Stimulated activated CD8-positive, alpha-beta memory T cell treated with anti-CD3 and anti-CD28 coated beads, Interleukin-12 subunit alpha, Interleukin-12 subunit beta, amount 100 ng/mL, for 24 hours (primary cell): Measurements from ENCODE around the gene DMP1.

Experiments
- DNase-seq: peaks from one replicate; pipeline ENCODE4 v3.0.0-alpha.2; 2020; ENCODE audit errors: extremely low read depth

Gene DMP1, protein sequence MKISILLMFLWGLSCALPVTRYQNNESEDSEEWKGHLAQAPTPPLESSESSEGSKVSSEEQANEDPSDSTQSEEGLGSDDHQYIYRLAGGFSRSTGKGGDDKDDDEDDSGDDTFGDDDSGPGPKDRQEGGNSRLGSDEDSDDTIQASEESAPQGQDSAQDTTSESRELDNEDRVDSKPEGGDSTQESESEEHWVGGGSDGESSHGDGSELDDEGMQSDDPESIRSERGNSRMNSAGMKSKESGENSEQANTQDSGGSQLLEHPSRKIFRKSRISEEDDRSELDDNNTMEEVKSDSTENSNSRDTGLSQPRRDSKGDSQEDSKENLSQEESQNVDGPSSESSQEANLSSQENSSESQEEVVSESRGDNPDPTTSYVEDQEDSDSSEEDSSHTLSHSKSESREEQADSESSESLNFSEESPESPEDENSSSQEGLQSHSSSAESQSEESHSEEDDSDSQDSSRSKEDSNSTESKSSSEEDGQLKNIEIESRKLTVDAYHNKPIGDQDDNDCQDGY

DNA sequence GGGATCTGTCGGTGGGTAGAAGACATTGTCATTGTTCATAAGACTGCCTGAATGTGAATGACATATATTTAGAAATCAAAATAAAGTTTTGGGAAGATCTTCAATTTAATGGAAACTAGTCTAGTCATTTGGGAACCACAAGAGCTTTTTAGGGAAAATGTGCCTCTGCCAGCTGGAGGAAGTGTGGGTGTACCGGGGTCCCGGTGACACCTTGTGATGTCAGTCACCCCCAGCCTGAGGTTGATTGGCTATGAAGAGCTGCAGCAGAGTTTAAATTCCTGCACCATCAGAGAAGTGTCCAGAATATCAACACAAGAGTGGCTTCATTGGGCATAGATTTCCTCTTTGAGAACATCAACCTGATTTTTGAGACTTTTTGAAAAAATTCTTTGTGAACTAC, at the start of gene DMP1:
TSS of gene DMP1 (plus strand) at position 301 of the 400 bp plus-strand sequence. CDS start 6,213 bp downstream, outside the sequence.
- no peak for DNase-seq

- DNase-seq: no peak
Observed at GRCh38 chr4:87601361-87601760, 48.7 kb upstream of the DMP1 start.

- no peak for DNase-seq
Observed at GRCh38 chr4:87608229-87608628, 41.9 kb upstream of the DMP1 start, which contains the start of gene DSPP. Gene DSPP, plus strand, starts transcription at chr4:87608529. Its CDS starts 2,380 bp downstream, at chr4:87610909.

DNA sequence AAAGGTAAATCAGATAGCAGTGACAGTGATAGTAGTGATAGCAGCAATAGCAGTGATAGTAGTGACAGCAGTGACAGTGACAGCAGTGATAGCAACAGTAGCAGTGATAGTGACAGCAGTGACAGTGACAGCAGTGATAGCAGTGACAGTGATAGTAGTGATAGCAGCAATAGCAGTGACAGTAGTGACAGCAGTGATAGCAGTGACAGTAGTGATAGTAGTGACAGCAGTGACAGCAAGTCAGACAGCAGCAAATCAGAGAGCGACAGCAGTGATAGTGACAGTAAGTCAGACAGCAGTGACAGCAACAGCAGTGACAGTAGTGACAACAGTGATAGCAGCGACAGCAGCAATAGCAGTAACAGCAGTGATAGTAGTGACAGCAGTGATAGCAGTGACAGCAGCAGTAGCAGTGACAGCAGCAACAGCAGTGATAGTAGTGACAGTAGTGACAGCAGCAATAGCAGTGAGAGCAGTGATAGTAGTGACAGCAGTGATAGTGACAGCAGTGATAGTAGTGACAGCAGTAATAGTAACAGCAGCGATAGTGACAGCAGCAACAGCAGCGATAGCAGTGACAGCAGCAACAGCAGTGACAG, 35.7 kb upstream of the DMP1 start:
- DNase-seq: no peak

- DNase-seq: no peak
Observed at GRCh38 chr4:87616268-87616667, 33.8 kb upstream of the DMP1 start.

- no peak for DNase-seq
Observed at GRCh38 chr4:87620086-87620485, 30.0 kb upstream of the DMP1 start.

GRCh38 chr4:87620491-87620890, 29.6 kb upstream of the DMP1 start:
- DNase-seq: no peak

DNA sequence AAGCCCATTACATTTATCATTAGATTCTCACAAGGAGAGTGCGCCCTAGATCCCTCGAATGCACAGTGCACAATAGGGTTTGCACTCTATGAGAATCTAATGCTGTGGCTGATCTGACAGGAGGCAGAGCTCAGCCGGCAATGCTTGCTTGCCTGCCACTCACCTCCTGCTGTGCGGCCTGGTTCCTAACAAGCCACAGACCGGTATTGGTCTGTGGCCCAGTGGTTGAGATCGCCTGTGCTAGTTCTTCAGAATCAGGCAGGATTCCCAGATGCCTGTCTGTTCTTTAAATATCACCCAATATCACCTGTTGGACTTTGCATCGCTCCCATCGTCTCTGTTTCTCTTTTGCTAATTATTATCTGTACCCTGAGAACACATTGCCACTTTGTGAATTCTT, 27.8 kb upstream of the DMP1 start:
- no peak for DNase-seq

GRCh38 chr4:87624698-87625097, 25.4 kb upstream of the DMP1 start:
- no peak for DNase-seq

GRCh38 chr4:87631668-87632067, 18.4 kb upstream of the DMP1 start:
- no peak for DNase-seq

DNA sequence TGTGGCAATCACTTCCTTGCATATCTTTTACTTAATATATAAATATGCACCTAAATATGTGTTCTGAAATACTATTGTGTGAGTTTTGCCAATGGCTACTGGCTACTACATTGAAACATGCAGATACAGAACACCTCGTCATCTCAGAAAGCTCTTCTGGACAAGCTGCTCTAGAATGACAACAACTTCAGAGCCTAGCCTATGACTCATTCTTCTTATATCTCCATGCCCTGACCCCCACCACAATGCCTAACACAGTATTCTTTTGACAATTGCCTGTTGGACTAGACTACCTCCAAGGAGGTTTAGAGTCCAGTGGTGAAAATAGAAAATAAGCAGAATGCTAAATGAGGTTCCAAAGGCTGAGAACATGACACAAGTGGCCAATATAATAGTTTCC, 17.6 kb upstream of the DMP1 start:
- DNase-seq: no peak

DNA sequence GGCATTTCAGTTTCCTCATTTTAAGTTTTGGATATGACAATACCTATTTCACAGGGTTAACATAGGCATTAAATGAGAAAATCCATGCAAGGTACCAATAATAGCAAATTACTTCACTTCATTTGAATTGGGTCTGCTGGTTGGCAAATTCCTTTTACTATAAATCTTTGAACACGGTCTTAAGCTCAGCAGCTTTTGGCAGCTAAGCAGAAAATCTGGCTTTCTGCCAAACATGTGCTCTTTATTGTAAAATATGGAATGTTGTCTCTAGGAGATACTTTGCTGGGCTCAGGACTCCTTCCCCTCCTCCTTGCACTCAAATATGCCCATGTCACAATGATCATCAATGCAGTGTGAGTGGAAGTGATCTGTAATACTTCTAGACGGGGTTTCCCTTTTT, 16.8 kb upstream of the DMP1 start:
- DNase-seq: no peak

DNA sequence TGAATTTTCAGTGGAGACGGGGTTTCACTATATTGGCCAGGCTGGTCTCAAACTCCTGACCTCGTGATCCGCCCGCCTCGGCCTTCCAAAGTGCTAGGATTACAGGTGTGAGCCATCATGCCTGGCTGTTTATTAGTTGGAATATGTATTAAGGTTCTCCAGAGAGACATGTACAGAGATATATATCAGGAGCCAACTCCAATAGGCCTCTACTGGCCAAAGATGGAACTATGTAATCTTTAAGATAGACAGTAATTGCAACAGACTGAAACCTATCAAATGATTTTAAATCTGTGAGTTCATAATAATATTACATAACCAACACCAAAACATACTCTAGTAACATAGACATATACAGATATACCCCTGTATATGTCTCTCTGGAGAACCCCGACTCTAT, 5.8 kb upstream of the DMP1 start:
- no peak for DNase-seq

DNA sequence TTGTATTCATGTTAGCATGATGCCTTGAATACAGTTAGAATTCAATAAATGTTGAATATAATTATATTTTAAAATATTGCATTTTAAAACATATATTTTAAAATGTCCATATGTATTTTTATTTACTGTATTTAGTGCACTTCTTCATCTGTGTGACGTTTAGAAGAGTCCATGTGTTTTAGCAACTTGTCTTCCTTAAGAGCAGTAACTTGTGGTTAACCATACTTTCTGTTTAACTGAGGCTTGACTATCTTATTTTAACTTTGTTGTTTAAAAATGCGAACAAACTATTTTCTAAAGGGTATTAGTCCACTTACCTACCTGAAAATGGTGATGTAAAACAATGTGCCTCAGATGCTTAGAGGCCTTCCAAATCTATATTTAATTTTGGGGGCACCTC, 858 bp downstream of the DMP1 start:
- DNase-seq: no peak

DNA sequence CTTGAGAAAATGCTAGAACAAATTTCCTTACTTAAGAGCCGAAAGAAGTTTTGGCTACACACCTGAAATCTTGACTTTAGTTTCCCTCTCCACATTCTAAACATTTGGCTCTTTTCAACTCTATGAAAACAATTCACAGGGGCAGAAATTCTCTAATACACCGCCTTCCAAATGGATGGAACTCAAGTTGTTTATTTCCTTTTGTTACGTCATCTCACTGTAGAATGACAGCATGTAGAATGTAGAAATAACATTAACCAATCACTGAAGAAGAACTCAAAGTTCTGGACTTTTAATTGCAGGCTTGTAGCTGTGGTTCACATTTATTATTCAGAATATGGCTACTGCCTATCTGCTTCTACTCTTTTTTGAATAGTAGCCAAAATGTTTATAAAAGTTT, 1.9 kb downstream of the DMP1 start:
- DNase-seq: no peak

- DNase-seq: no peak
Observed at GRCh38 chr4:87654487-87655044, 4.5 kb downstream of the DMP1 start.

- DNase-seq: no peak
Observed at GRCh38 chr4:87657525-87657924, 7.4 kb downstream of the DMP1 start.

DNA sequence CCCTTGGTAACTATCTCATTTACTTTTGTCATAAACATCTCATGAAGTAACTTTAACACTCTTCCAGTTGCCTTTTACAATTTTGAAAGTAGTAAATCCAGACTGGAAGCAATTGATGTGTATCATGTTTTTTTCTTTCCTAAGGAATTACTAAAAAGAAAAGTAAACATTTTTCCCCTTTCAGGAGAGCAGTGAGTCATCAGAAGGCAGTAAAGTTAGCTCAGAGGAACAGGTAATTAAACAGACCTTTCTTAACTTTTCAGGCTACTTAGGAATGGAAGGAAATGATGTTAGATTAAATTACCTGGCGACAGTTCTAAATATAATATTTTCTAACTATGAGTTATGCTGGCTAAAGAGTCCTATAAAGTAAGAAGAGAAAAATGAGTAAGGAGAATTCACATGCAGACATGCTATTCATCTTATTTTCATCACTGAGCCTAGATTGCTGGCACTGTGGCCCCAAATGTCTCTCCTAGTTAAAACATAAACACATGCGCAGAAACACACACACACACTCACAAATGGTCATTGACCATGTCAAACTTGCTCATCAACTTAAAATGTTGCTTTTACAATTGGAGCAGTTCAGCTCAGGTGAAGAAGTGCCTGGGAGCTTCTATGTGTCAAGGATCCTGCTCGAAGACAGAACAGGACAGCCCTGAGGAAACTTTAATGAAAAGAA, 9.3 kb downstream of the DMP1 start:
- no peak for DNase-seq

GRCh38 chr4:87662871-87663270, 12.8 kb downstream of the DMP1 start:
- DNase-seq: no peak

DNA sequence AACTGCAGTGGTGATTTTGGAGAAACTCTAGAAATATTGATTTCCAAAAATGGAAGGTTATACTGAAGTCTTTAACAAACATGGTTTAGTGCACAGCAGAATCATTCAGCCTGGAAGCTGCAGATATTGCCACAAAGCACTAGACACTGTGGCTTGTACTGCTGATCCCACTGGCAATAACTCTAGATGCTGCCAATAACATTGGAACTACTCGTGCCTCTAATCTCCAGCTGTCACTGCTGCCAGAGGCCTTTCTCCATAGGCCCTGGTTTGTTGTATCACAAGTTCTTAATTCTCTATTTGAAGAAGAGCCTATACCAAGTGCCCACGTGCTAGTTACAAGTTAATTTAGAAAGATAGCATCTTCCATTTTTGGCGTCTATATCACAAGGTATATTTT, 19.3 kb downstream of the DMP1 start:
- no peak for DNase-seq

DNA sequence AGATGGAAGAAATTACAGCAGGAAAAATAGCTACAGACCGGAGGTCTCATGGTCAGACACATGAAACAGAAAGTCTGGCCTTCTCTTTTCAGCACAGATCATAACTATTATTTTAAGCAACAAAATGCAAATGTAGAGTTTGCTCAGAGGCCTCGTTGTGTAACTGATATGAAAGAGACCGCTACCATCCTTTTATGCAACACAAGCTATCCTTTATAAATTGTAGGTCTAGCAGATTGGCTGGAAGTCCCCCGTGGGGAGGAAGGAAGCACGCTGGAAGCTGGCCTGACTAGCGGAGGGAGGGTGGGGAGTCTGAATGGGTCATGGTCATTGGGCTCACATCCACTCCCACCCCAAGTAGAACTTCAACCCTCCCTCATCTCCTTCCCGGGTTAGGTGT, 27.7 kb downstream of the DMP1 start:
- DNase-seq: no peak

DNA sequence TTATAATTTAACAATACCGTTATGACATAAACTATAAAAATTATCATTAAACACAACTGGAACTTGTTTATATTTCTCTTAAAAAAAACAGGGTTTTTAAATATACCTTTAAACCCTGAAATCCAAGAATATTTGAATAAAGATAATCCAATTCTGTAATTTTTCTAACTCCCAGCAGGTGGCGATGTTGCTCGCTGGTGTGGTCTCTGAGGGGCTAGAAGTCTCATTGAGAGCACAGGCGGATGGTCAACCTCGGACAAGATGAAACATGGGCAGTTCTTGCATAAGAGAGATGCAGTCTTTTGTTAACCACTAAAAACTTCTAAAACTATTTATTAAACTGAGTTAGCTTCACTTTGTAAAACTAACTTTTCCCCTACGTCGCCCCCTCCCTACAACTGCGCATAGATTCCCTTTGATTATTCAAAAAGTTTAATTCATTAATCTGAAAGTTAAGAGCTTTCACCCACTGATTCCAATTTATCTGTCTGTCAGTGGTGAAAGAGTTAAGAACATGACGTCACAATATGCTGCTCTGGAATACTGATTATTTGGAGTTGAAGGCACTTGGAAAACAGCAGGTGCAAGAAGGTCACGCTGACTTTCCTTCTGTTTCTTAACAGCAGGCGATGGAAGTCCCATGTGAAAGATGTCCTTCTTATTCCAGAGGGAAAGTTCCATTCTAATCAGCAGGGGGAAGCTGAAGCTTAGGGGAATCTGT, 29.5 kb downstream of the DMP1 start:
- no peak for DNase-seq
